Right atrium auricular region (tissue), 2 donors: ENCODE measurements around the gene AACS. TPM values are rescaled to one million over a fixed set of nuclear protein-coding genes. Genes with fewer than 3 reads are reported as not detected.

ENCODE experiments used
- DNase-seq: peaks from one replicate; pipeline ENCODE4 v3.0.0-alpha.2; 2019; ENCODE audit warnings: low spot score
- H3K27ac ChIP-seq, 2 donors: fragments of 200-600 bp; sonication (generic); 1 replicate in 1 of 2; 2 replicates in 1 of 2; pipeline ENCODE4 v1.5.1; 2016 to 2019
- H3K27me3 ChIP-seq, 2 donors: fragments of 200-600 bp; sonication (generic); one replicate each; pipeline versions ENCODE4 v1.5.1 to v1.6.0; 2017 to 2019
- H3K36me3 ChIP-seq: fragments of 200-600 bp; sonication (generic); one replicate; pipeline ENCODE4 v1.5.1; 2016
- H3K4me1 ChIP-seq, 2 donors: fragments of 200-600 bp; sonication (generic); one replicate each; pipeline versions ENCODE4 v1.5.1 to v1.6.0; 2017 to 2019
- H3K4me3 ChIP-seq, 2 donors: fragments of 200-600 bp; sonication (generic); 1 replicate in 1 of 2; 2 replicates in 1 of 2; pipeline ENCODE4 v1.5.1; 2017 to 2019; ENCODE audit warnings: mild to moderate bottlenecking in 1 of 2, moderate library complexity in 1 of 2
- H3K9me3 ChIP-seq, 2 donors: fragments of 200-600 bp; sonication (generic); one replicate each; pipeline ENCODE4 v1.5.1; 2019
- CTCF ChIP-seq, 2 donors: fragments of 200-600 bp; sonication (generic); IDR thresholded peaks; one replicate each; pipeline ENCODE4 v1.5.1; 2019; ENCODE audit warnings: antibody characterized with exemption in 2 of 2
- total RNA-seq, 2 donors: library from RNA; depleted of rRNA; stranded (reverse); fragments of >200 nt; gene quantifications; one replicate each; pipeline ENCODE4 v1.1.0, GENCODE V29; 2016

AACS gene
- total RNA-seq, 2 donors from 2014 or later = 7.4 to 11.7 TPM

- no peak for DNase-seq
- H3K36me3 ChIP-seq = no peaks in the 10 kb centered on the region
- peak overlapping the region in 1 of 2 donors; percentile 49 for H3K27ac ChIP-seq
- H3K27me3 ChIP-seq = no peaks in the 10 kb centered on the region
- H3K9me3 ChIP-seq = peaks cover 0 to 6% of the 10 kb centered on the region in 2 donors
- H3K4me3 ChIP-seq = no peak overlapping the region
- H3K4me1 ChIP-seq = peaks cover 0 to 14% of the 10 kb centered on the region in 2 donors
- no peak for TF ChIP-seq CTCF (IDR thresholded peaks at IDR 0.05)
Measured at GRCh38 chr12:125172231-125172850, 107.1 kb downstream of the AACS start.

- Histone ChIP-seq H3K4me1 (peaks cover 0 to 14% of the 10 kb centered on the region in 2 donors), H3K36me3 (no peaks in the 10 kb centered on the region), H3K27me3 (no peaks in the 10 kb centered on the region), H3K9me3 (no peaks in the 10 kb centered on the region), H3K4me3 (no peak overlapping the region), H3K27ac (no peak overlapping the region)
- DNase-seq = no peak
- no peak for TF ChIP-seq CTCF (IDR thresholded peaks at IDR 0.05)
Measured at GRCh38 chr12:125175576-125175975, 110.3 kb downstream of the AACS start.

- H3K4me3 ChIP-seq = no peak overlapping the region
- H3K4me1 ChIP-seq = peaks cover 0 to 7% of the 10 kb centered on the region in 2 donors
- DNase-seq = no peak
- no peaks in the 10 kb centered on the region for H3K27me3 ChIP-seq
- no peaks in the 10 kb centered on the region for H3K9me3 ChIP-seq
- no peak overlapping the region for H3K27ac ChIP-seq
- no peaks in the 10 kb centered on the region for H3K36me3 ChIP-seq
- no peak for TF ChIP-seq CTCF (IDR thresholded peaks at IDR 0.05)
Measured at GRCh38 chr12:125178222-125178621, 113.0 kb downstream of the AACS start.

- no peak for TF ChIP-seq CTCF (IDR thresholded peaks at IDR 0.05)
- H3K9me3 ChIP-seq = no peaks in the 10 kb centered on the region
- H3K27me3 ChIP-seq = no peaks in the 10 kb centered on the region
Measured at GRCh38 chr12:125180144-125180543, 114.9 kb downstream of the AACS start.

GRCh38 chr12:125181107-125181506 is 115.9 kb downstream of the AACS start:
- Histone ChIP-seq H3K27me3 (no peaks in the 10 kb centered on the region), H3K9me3 (no peaks in the 10 kb centered on the region)

More at GRCh38 chr12:125180144-125180543, 114.9 kb downstream of the AACS start:
- no peak for DNase-seq
- H3K4me3 ChIP-seq = no peak overlapping the region
- peaks cover 0 to 5% of the 10 kb centered on the region in 2 donors for H3K4me1 ChIP-seq
- H3K36me3 ChIP-seq = no peaks in the 10 kb centered on the region
- H3K27ac ChIP-seq = no peak overlapping the region

More at GRCh38 chr12:125181107-125181506, 115.9 kb downstream of the AACS start:
- Histone ChIP-seq H3K36me3 (no peaks in the 10 kb centered on the region), H3K4me1 (peaks cover 0 to 12% of the 10 kb centered on the region in 2 donors), H3K27ac (no peak overlapping the region), H3K4me3 (no peak overlapping the region)
- TF ChIP-seq CTCF (IDR thresholded peaks at IDR 0.05) = no peak
- DNase-seq = no peak
